ENCODE data around the gene CBX5.

The CBX5 gene

DNA sequence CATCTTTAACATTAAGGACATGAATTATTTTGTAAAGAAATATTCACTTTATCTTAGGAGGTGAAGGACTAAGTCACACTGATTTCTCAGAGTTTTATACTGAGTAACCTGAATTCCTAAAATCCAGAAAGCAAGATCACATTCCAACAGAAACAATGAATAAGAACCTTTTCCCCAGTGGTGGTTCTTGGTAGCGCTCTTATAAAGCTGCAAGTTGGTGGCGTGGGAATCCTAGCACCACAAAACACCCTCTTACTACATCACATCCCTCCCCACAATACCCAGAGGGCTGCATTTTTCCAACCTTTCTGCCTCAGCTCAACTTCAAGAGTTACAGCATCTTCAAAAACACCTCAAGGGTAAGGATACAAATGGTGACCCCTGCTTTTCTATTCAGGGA is 47.1 kb downstream of the CBX5 start:
- TF ChIP-seq FOXP2 (optimal IDR thresholded peaks at IDR 0.05; ENCODE audit: borderline replicate concordance, extremely low read depth, extremely low read length, insufficient read depth) (no peak), POLR2AphosphoS5 (IDR thresholded peaks at IDR 0.05; ENCODE audit: low read depth, low read length) (no peak), SIN3A (IDR thresholded peaks at IDR 0.05; ENCODE audit: borderline replicate concordance, insufficient read depth, low read length) (no peak), TAF1 (IDR thresholded peaks at IDR 0.05; ENCODE audit: borderline replicate concordance, insufficient read depth, low read length) (no peak)
- TF ChIP-seq, protein P1, sequence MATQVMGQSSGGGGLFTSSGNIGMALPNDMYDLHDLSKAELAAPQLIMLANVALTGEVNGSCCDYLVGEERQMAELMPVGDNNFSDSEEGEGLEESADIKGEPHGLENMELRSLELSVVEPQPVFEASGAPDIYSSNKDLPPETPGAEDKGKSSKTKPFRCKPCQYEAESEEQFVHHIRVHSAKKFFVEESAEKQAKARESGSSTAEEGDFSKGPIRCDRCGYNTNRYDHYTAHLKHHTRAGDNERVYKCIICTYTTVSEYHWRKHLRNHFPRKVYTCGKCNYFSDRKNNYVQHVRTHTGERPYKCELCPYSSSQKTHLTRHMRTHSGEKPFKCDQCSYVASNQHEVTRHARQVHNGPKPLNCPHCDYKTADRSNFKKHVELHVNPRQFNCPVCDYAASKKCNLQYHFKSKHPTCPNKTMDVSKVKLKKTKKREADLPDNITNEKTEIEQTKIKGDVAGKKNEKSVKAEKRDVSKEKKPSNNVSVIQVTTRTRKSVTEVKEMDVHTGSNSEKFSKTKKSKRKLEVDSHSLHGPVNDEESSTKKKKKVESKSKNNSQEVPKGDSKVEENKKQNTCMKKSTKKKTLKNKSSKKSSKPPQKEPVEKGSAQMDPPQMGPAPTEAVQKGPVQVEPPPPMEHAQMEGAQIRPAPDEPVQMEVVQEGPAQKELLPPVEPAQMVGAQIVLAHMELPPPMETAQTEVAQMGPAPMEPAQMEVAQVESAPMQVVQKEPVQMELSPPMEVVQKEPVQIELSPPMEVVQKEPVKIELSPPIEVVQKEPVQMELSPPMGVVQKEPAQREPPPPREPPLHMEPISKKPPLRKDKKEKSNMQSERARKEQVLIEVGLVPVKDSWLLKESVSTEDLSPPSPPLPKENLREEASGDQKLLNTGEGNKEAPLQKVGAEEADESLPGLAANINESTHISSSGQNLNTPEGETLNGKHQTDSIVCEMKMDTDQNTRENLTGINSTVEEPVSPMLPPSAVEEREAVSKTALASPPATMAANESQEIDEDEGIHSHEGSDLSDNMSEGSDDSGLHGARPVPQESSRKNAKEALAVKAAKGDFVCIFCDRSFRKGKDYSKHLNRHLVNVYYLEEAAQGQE (IDR thresholded peaks at IDR 0.05; ENCODE audit: insufficient read depth in 1 of 2, low read depth in 2 of 2, low read length in 2 of 2): no peak

DNA sequence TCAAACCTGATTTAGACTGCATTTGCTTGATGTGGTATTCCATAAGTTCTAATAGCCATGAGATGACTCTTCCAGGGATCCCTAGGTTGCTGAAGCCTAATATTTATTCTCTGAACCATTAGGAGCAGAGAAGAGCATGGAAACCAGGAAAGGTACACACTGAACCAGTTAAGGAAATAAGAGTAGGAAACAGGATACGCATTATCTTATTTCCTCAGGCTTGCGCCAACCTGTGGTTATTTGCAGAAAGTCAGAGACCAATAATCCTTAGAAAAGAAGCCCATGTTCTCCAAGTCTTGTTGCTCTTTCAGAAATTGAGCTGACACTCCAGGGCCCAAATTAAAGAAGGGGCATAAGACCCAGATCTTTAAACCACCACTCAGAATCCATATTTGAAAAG is 49.4 kb downstream of the CBX5 start:
- no peak for TF ChIP-seq FOXP2 (optimal IDR thresholded peaks at IDR 0.05; ENCODE audit: borderline replicate concordance, extremely low read depth, extremely low read length, insufficient read depth)
- no peak for TF ChIP-seq POLR2AphosphoS5 (IDR thresholded peaks at IDR 0.05; ENCODE audit: low read depth, low read length)
- TF ChIP-seq SIN3A (IDR thresholded peaks at IDR 0.05; ENCODE audit: borderline replicate concordance, insufficient read depth, low read length): no peak
- no peak for TF ChIP-seq TAF1 (IDR thresholded peaks at IDR 0.05; ENCODE audit: borderline replicate concordance, insufficient read depth, low read length)
- TF ChIP-seq, protein P1 (IDR thresholded peaks at IDR 0.05; ENCODE audit: insufficient read depth in 1 of 2, low read depth in 2 of 2, low read length in 2 of 2): no peak

DNA sequence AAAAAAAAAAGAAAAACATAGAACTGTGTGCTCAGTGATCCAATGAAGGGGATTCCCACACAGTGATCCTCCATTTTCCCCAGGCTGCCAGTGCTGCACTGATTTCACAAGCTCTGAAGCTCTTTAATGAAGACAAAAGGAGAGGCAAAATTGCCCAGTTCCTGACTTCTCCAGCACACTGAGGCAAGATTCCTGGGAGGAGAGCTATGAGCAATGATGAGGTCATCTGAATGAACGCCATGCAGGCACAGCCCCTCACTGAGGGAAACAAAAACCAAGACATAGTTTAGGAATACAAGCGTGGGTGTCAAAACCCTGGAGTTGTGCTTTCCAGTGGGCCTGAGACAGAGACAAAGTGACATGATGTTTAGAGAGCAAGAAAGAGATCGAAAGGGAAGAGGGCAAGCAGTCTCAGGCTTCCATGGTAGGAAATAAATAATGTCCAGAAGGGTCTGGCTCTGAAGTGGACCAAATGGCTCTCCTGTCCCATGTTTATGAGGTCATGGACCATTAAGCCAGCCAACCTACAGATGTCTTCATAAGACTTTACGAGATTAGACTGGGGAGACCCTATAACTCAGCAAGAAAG is 50.2 kb downstream of the CBX5 start:
- TF ChIP-seq FOXP2 (optimal IDR thresholded peaks at IDR 0.05; ENCODE audit: borderline replicate concordance, extremely low read depth, extremely low read length, insufficient read depth) (no peak), SIN3A (IDR thresholded peaks at IDR 0.05; ENCODE audit: borderline replicate concordance, insufficient read depth, low read length) (no peak), TAF1 (IDR thresholded peaks at IDR 0.05; ENCODE audit: borderline replicate concordance, insufficient read depth, low read length) (no peak), POLR2AphosphoS5 (IDR thresholded peaks at IDR 0.05; ENCODE audit: low read depth, low read length) (no peak)
- TF ChIP-seq, protein P1 (IDR thresholded peaks at IDR 0.05; ENCODE audit: insufficient read depth in 1 of 2, low read depth in 2 of 2, low read length in 2 of 2): no peak

DNA sequence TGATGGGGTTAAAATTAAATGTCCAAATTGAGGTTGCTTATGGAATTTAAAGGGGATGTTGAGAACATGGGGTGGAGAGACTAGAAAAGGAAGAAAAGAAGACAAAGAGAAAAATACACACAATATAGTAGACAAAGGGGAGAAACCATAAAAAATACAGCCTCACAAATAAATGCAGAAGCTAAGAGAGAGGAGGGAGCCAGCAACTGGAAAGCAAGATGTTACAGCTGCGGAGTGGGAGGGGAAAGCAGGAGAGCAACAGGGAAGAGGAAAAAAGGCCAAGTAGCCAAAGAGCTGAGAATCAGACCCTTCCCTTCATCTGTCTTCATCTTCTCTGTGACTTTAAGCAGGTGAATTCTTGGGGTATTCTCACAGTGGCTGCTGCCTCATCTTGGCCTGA is 51.5 kb downstream of the CBX5 start:
- TF ChIP-seq FOXP2 (optimal IDR thresholded peaks at IDR 0.05; ENCODE audit: borderline replicate concordance, extremely low read depth, extremely low read length, insufficient read depth) (no peak), TAF1 (IDR thresholded peaks at IDR 0.05; ENCODE audit: borderline replicate concordance, insufficient read depth, low read length) (no peak), POLR2AphosphoS5 (IDR thresholded peaks at IDR 0.05; ENCODE audit: low read depth, low read length) (no peak), SIN3A (IDR thresholded peaks at IDR 0.05; ENCODE audit: borderline replicate concordance, insufficient read depth, low read length) (no peak)
- TF ChIP-seq, protein P1 (IDR thresholded peaks at IDR 0.05; ENCODE audit: insufficient read depth in 1 of 2, low read depth in 2 of 2, low read length in 2 of 2): no peak
